GM12878 (cell line): Measurements from ENCODE around the gene VPS54.

Source experiments
- CTCF ChIP-seq, 3 experiments: IDR thresholded peaks in 2 of 3; conservative IDR thresholded peaks in 1 of 3; 2 replicates each; pipeline ENCODE4 v1.5.1; 2011; ENCODE audit warnings: low read depth in 3 of 3, low read length in 3 of 3, mild to moderate bottlenecking in 3 of 3, control low read depth in 2 of 3, moderate library complexity in 2 of 3, inconsistent platforms in 1 of 3, mixed read lengths in 1 of 3; ENCODE audit not compliant: control insufficient read depth in 2 of 3, insufficient read depth in 1 of 3; ENCODE audit errors: extremely low read depth in 1 of 3
- ZBED1 ChIP-seq: IDR thresholded peaks from 2 replicates; pipeline ENCODE4 v1.6.1; 2016; ENCODE audit warnings: borderline replicate concordance

GRCh38 chr2:64012115-64012514 is 7.1 kb downstream of the VPS54 start:
- TF ChIP-seq CTCF (IDR thresholded peaks at IDR 0.05 in 2 of 3, conservative IDR thresholded peaks at IDR 0.05 in 1 of 3; ENCODE audit: control insufficient read depth in 2 of 3, extremely low read depth in 1 of 3, insufficient read depth in 1 of 3, low read depth in 3 of 3, low read length in 3 of 3) (no peak), ZBED1 (no peak)
